ENCODE results near the gene PRKN.

Gene PRKN

DNA sequence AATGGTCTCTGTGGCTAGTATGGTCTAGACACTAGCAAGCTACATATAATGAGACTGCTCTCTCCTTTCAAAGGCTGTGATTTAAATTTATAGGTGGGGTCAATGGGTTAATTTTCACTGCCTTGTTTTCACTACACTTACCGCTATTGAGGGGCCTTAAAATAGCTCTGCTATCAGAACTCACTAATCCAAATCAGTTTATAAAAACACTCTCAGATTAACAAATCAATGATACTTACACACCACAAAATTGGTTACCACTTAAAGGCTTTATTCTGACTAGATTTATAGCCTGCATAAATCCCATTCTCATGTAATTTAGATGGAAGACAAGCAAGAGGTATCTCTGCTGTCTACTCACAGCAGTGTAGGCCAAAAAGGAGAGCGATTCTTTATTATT is 1140.7 kb downstream of the PRKN start:
- no peak overlapping the region for H3K27ac ChIP-seq
- no peak for TF ChIP-seq ZFX (IDR thresholded peaks at IDR 0.05)
- TF ChIP-seq, protein P1, sequence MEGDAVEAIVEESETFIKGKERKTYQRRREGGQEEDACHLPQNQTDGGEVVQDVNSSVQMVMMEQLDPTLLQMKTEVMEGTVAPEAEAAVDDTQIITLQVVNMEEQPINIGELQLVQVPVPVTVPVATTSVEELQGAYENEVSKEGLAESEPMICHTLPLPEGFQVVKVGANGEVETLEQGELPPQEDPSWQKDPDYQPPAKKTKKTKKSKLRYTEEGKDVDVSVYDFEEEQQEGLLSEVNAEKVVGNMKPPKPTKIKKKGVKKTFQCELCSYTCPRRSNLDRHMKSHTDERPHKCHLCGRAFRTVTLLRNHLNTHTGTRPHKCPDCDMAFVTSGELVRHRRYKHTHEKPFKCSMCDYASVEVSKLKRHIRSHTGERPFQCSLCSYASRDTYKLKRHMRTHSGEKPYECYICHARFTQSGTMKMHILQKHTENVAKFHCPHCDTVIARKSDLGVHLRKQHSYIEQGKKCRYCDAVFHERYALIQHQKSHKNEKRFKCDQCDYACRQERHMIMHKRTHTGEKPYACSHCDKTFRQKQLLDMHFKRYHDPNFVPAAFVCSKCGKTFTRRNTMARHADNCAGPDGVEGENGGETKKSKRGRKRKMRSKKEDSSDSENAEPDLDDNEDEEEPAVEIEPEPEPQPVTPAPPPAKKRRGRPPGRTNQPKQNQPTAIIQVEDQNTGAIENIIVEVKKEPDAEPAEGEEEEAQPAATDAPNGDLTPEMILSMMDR (conservative IDR thresholded peaks at IDR 0.05): no peak

DNA sequence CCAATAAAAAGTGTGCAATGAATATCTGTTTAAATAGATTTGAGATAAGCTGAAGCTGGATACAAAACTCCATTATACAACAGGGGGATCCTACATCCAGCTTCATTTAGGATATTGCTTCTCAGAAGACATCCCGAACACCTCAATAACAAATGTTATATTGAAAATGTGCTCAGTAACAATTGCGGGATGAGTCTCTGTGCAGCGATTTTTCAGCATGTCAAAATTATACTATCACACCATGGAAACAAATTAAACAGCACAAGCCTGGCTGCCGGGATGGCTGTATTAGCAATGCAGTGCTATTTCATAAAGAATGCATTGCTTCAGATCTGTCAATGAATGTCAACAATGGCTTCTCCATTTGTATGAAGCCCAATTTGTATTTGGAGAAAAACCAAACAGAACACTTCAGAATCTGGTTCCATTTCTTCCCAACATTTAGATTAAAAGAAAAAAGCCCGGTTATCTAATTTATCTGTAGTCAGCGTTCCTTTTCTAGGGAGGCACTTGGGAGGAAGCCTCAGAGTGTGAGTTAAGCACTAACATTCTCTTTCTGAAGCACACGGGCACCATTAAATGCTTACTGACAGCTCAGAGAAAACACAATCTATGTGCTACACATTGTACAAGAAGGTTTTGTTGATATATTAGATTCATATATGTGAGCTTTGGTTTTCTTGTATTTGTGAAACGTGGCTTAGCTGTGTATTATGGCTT is 1142.8 kb downstream of the PRKN start:
- no peak overlapping the region for H3K27ac ChIP-seq
- TF ChIP-seq, protein P1 (conservative IDR thresholded peaks at IDR 0.05): no peak
- TF ChIP-seq ZFX (IDR thresholded peaks at IDR 0.05): no peak

DNA sequence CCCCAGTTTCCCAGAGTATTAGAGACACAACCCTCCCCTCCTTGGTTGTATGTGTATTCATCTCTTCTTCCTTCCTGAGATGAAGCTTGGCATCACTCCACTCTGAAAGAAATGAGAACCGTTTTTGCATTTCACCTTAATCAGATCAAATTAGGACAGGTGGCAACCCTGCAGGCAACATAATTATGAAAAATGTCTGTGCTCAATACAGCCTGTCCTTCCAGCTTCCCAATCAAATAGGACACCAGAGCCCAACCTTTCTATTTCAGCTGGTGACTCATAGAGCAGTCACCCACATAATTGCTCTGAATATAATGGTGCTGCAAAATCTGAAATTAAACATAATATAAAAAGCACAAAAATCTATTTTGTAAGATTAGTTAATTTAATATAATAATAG is 1143.5 kb downstream of the PRKN start:
- no peak overlapping the region for H3K27ac ChIP-seq
- TF ChIP-seq, protein P1 (conservative IDR thresholded peaks at IDR 0.05): no peak
- TF ChIP-seq ZFX (IDR thresholded peaks at IDR 0.05): no peak

DNA sequence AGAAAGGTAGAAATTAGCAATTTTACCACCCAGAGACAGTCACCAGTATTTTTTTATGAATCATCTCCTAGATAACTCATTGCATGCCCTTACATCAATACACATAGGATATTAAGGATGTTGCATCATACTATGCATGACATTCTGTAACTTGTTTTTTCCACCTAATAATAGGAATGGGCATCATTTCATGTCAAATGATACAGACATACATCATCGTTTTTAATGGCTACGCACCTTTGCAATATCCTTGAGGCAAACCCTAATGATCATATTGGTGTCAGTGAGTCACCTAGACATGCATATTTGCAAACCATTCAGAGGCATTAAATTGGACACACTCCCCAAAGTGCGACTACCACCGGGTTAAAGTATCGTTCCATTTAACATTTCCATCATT is 1144.0 kb downstream of the PRKN start:
- TF ChIP-seq ZFX (IDR thresholded peaks at IDR 0.05): no peak
- TF ChIP-seq, protein P1 (conservative IDR thresholded peaks at IDR 0.05): no peak
- H3K27ac ChIP-seq: no peak overlapping the region

DNA sequence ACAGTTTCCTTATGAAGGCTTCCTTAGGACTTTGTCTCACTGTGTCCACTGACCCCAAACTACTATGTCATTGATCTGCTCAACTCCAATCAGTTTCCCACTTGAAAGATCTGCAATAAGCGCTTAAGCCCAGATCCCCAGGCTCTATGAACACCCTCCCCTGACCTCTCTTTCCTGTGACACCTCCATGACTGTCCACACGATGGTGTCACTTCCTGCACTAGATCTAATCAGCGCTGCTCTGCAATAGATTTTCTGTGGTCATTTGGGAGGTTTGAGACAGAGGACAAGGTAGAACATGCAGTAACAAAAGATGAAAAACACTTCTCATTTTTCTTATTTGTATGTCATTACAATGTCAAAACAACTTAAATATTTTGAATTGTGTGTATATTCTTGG is 1149.1 kb downstream of the PRKN start:
- TF ChIP-seq, protein P1 (conservative IDR thresholded peaks at IDR 0.05): no peak
- no peak for TF ChIP-seq ZFX (IDR thresholded peaks at IDR 0.05)
- no peak overlapping the region for H3K27ac ChIP-seq

DNA sequence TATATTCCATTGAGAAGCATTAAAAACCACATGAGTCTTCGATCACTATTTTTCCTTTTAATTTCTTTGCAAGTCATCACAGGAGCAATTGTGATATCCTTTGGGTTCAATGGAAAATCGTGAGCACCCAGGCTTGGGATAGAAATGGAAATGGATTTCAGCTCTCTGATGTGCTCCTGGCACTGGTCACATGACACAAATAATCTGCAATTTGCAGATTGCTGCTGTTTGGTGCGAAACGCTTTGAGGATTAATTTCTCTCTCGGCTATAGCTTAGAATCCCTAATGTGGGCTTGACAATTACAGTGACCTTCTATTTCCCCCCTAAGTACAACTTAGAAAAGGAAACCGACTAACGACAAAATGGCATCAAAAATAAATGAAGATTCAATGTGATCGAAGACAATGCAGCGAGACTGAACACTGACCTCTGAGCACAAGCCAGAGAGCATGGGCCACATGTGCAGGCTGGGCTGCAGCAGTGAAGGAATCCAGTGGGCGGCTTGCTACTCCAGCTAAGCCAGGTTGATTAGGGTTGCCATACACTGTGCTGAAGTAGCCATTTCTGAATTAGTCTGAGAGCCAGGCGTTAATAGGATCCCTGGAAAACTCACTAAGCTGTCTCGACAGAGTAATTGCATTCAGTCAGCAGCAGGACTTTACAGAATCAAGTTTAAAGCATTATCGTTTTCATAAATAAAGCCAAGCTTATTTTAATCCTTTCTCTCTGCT is 1151.9 kb downstream of the PRKN start:
- no peak overlapping the region for H3K27ac ChIP-seq
- TF ChIP-seq, protein P1 (conservative IDR thresholded peaks at IDR 0.05): no peak
- TF ChIP-seq ZFX (IDR thresholded peaks at IDR 0.05): no peak

DNA sequence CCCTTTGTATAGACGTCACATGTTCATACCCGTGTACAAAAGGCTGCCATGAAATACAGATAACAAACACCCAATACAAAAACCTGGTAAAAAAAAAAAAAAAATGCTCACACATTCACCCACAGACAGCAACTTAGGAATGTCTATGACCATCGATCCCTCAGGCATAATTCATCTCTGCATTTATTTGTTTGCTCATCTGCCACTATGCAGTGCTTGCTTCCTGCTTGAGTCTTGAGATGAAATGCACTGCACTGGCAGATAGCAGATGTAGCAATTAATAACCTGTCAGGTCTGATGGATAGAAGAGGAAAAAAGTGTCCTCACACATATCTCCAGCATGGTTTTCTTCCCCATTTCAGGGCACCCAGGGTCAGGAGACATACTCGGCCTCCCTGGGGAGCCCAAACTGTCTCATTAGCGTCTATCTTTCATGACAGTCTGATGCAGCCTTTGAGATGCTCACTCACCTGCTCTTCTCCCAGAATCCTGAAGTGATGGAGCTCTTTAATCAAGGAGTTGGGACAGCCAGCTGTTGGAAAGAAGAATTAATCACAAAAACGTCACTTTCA is 1158.6 kb downstream of the PRKN start:
- no peak for TF ChIP-seq ZFX (IDR thresholded peaks at IDR 0.05)
- TF ChIP-seq, protein P1 (conservative IDR thresholded peaks at IDR 0.05): no peak
- H3K27ac ChIP-seq: no peak overlapping the region

Data from C4-2B (cell line).